Measurements from ENCODE around the gene FIGNL2. TPM values are rescaled to one million over a fixed set of nuclear protein-coding genes. Genes with fewer than 3 reads are reported as not detected.
A peak's percentile ranks its signal among the peaks of the same experiment; 100 is the strongest.

The FIGNL2 gene
- total RNA-seq, 1 experiment from 2014 or later: 0.27 TPM

- no peak for DNase-seq (ENCODE audit: low read depth, low spot score)
- ChIA-PET CTCF (interaction anchor here (1.7 kb wide), 1 partner anchor 25 kb away, joined by 5 read pairs; no protein-coding TSS in a partner anchor), RAD21 (ENCODE audit: low non-redundant PET in 1 of 2, low total read pairs in 2 of 2, uncharacterized antibody in 2 of 2, unreplicated experiment in 2 of 2) (interaction anchor here in 1 of 2 experiments (0.6 kb wide), 1 partner anchor 26 kb away, joined by 4 read pairs; no protein-coding TSS in a partner anchor), POLR2A (interaction anchor here (0.6 kb wide), 1 partner anchor 457 kb away, joined by 5 read pairs; no protein-coding TSS in a partner anchor)
- no TSS peak for BruUV-seq (replicated peaks)
- no peaks in the 10 kb centered on the region for H3K27me3 ChIP-seq (ENCODE audit: insufficient read depth, low read length)
- no peaks in the 10 kb centered on the region for H3K79me2 ChIP-seq (ENCODE audit: insufficient read depth, low read length)
- H3K4me3 ChIP-seq (replicated peaks in 1 of 2; ENCODE audit: low read depth in 1 of 2, low read length in 2 of 2): no peak overlapping the region
- no peaks in the 10 kb centered on the region for H4K20me1 ChIP-seq (ENCODE audit: insufficient read depth)
- no peaks in the 10 kb centered on the region for H3K36me3 ChIP-seq (ENCODE audit: control insufficient read depth in 1 of 2, insufficient read depth in 2 of 2, low read length in 2 of 2)
- H3K4me1 ChIP-seq (ENCODE audit: control insufficient read depth in 1 of 2, insufficient read depth in 2 of 2, low read length in 2 of 2): peaks cover 0 to 4% of the 10 kb centered on the region in 2 experiments; a peak in 2 of 4 replicates
- no peak overlapping the region for H3K27ac ChIP-seq (ENCODE audit: low read depth, low read length)
- H3K9me3 ChIP-seq (ENCODE audit: control insufficient read depth in 1 of 2, insufficient read depth in 1 of 2, low read depth in 1 of 2, low read length in 2 of 2): no peaks in the 10 kb centered on the region
- ATAC-seq: peak; percentile 10; the same call in 1 of the 2 replicates
- H3K4me2 ChIP-seq (ENCODE audit: low read length): no peak overlapping the region
- H2AFZ ChIP-seq (ENCODE audit: low read depth, low read length, poor library complexity, severe bottlenecking): no peak overlapping the region
- intact Hi-C loops (cut with micrococcal nuclease): no loop called here
- H3K9me2 ChIP-seq (ENCODE audit: insufficient read depth): no peaks in the 10 kb centered on the region
- no peak for TF ChIP-seq TCF7L2 (IDR thresholded peaks at IDR 0.05; ENCODE audit: borderline replicate concordance, extremely low read depth, insufficient read depth, insufficient read length)
- TF ChIP-seq ZFX (IDR thresholded peaks at IDR 0.05): no peak
- TF ChIP-seq ZNF274 (IDR thresholded peaks at IDR 0.05; ENCODE audit: low read depth, low read length): no peak
- TF ChIP-seq YY1 (IDR thresholded peaks at IDR 0.05; ENCODE audit: extremely low read depth, insufficient replicate concordance, low read depth, low read length): no peak
- no peak for TF ChIP-seq CTCF (IDR thresholded peaks at IDR 0.05 in 2 of 3, conservative IDR thresholded peaks at IDR 0.05 in 1 of 3; ENCODE audit: borderline replicate concordance in 1 of 3, insufficient read depth in 1 of 3, low read depth in 2 of 3, low read length in 2 of 3)
- no peak for TF ChIP-seq SP1 (IDR thresholded peaks at IDR 0.05; ENCODE audit: low read depth)
- no peak for TF ChIP-seq EZH2phosphoT487 (IDR thresholded peaks at IDR 0.05; ENCODE audit: borderline replicate concordance)
- no peak for TF ChIP-seq MAX (IDR thresholded peaks at IDR 0.05)
- no peak for TF ChIP-seq POLR2AphosphoS5 (IDR thresholded peaks at IDR 0.05; ENCODE audit: low read depth, low read length)
- no peak for TF ChIP-seq ZBTB33 (IDR thresholded peaks at IDR 0.05; ENCODE audit: extremely low read depth, insufficient replicate concordance, low read length)
- TF ChIP-seq CBX3 (IDR thresholded peaks at IDR 0.05; ENCODE audit: low read depth): no peak
- no peak for TF ChIP-seq FOSL1 (IDR thresholded peaks at IDR 0.05; ENCODE audit: low read depth)
- no peak for TF ChIP-seq POLR2A (IDR thresholded peaks at IDR 0.05; ENCODE audit: borderline replicate concordance, extremely low read depth, insufficient read depth, insufficient read length)
- TF ChIP-seq JUND (IDR thresholded peaks at IDR 0.05): no peak
- TF ChIP-seq RAD21 (IDR thresholded peaks at IDR 0.05; ENCODE audit: low read depth): no peak
- TF ChIP-seq REST (IDR thresholded peaks at IDR 0.05; ENCODE audit: low read depth): no peak
- TF ChIP-seq EZH2 (IDR thresholded peaks at IDR 0.05): no peak
- no peak for TF ChIP-seq CEBPB (IDR thresholded peaks at IDR 0.05; ENCODE audit: low read depth)
- no peak for TF ChIP-seq SIN3A (IDR thresholded peaks at IDR 0.05; ENCODE audit: low read depth)
- no peak overlapping the region for H3K9ac ChIP-seq (ENCODE audit: low read length)
Observed at GRCh38 chr12:51848841-51849735, 570 bp upstream of the FIGNL2 start.
